Fibroblast of pulmonary artery (primary cell): ENCODE results near the gene DCUN1D3.

Experiments used
- DNase-seq: peaks from one replicate; pipeline ENCODE4 v3.0.0-alpha.2; 2010; ENCODE audit warnings: low read depth
- H3K4me3 ChIP-seq: replicated peaks from 2 replicates; pipeline ENCODE4 v1.5.1; 2011; ENCODE audit warnings: low read depth, mild to moderate bottlenecking, control low read depth, low read length, moderate library complexity
- CTCF ChIP-seq: IDR thresholded peaks from 2 replicates; pipeline ENCODE4 v1.5.1; 2011; ENCODE audit warnings: mild to moderate bottlenecking, control low read depth, low read length, inconsistent platforms; ENCODE audit errors: missing control alignments

The DCUN1D3 gene

GRCh38 chr16:20905576-20905975 lies 5.4 kb upstream of the DCUN1D3 start:
- no peak for TF ChIP-seq CTCF
- DNase-seq = peak; percentile 46
- H3K4me3 ChIP-seq = no peak overlapping the region

DNA sequence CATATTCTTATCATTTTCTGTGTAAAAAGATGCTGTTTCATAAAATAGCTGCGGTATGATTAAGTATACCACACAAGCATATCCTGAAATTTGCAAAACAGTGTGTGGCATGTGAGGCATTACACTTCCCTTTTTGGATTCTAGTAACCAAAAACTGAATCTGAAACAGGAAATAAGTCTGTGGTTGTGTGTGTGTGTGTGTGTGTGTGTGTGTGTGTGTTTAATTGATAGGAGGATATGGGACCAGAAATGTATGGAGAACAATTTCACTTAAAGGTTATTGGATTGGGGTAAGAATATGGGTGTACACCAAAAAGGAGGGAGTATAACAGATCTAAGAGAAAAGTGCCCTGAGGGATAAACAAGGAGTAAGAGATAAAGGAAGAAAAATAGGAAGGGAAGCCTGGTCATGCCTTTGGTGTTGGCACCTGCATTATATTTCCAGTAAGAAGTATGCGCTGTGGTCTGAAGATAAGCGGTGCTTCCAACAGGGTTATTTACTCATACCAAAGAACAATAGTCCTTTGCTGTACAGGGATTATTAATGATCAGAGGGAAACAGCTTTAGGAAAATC lies 4.4 kb upstream of the DCUN1D3 start:
- no peak overlapping the region for H3K4me3 ChIP-seq
- peak; percentile 86 for DNase-seq
- no peak for TF ChIP-seq CTCF

GRCh38 chr16:20903899-20904506 lies 3.8 kb upstream of the DCUN1D3 start:
- no peak for DNase-seq
- no peak for TF ChIP-seq CTCF
- H3K4me3 ChIP-seq = no peak overlapping the region

- DNase-seq = no peak
- TF ChIP-seq CTCF = no peak
- H3K4me3 ChIP-seq = no peak overlapping the region
These were observed 3.1 kb upstream of the DCUN1D3 start for GRCh38 chr16:20903116-20903898.

- TF ChIP-seq CTCF = no peak
- DNase-seq = no peak
- H3K4me3 ChIP-seq = no peak overlapping the region
These were observed 2.3 kb upstream of the DCUN1D3 start for GRCh38 chr16:20902426-20902825.

DNA sequence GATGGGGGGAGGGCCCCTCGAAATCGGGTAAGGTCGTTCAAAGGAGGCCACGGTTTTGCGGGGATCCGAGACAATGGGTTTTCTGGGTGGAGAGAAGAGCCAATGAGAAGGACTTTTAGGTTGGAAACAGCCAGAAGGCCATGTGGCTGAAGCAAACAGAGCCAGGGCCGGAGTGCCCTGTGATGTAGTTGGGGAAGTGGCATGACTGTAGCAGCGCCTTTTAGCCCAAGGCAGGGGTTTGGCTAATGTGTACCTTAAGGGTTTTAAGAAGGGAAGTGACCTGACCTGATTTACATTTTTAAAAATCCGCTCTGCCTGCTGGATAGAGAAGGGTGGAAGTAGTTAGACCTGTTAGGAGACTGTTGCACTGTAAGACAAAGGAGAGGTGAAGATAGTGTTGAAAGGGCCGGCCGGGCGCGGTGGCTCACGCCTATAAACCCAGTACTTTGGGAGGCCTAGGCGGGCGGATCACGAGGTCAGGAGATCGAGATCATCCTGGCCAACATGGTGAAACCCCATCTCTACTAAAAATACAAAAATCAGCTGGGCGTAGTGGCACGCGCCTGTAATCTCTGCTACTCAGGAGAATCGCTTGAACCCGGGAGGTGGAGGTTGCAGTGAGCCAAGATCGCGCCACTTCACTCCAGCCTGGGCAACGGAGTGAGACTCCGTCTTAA lies 1.4 kb upstream of the DCUN1D3 start:
- H3K4me3 ChIP-seq = peak overlapping the region; percentile 82
- peak; percentile 70 for DNase-seq
- no peak for TF ChIP-seq CTCF
